ENCODE data around the gene LDB3. TPM values are rescaled to one million over a fixed set of nuclear protein-coding genes. Genes with fewer than 3 reads are reported as not detected.

The LDB3 gene
- total RNA-seq, 1 experiment from 2014 or later = 0.20 TPM

GRCh38 chr10:86747796-86748581, 79.7 kb downstream of the LDB3 start:
- ATAC-seq (no peak), DNase-seq (ENCODE audit: low read depth, low spot score) (no peak)
- Histone ChIP-seq H3K4me3 (replicated peaks in 1 of 2; ENCODE audit: low read depth in 1 of 2, low read length in 2 of 2) (no peak overlapping the region), H3K4me2 (ENCODE audit: low read length) (no peak overlapping the region), H3K27ac (ENCODE audit: low read depth, low read length) (no peak overlapping the region), H3K36me3 (ENCODE audit: control insufficient read depth in 1 of 2, insufficient read depth in 2 of 2, low read length in 2 of 2) (no peaks in the 10 kb centered on the region), H3K9ac (ENCODE audit: low read length) (no peak overlapping the region), H3K9me3 (ENCODE audit: control insufficient read depth in 1 of 2, insufficient read depth in 1 of 2, low read depth in 1 of 2, low read length in 2 of 2) (no peaks in the 10 kb centered on the region), H3K27me3 (ENCODE audit: insufficient read depth, low read length) (no peaks in the 10 kb centered on the region), H4K20me1 (ENCODE audit: insufficient read depth) (no peaks in the 10 kb centered on the region), H3K4me1 (ENCODE audit: control insufficient read depth in 1 of 2, insufficient read depth in 2 of 2, low read length in 2 of 2) (no peaks in the 10 kb centered on the region), H3K79me2 (ENCODE audit: insufficient read depth, low read length) (no peaks in the 10 kb centered on the region), H2AFZ (ENCODE audit: low read depth, low read length, poor library complexity, severe bottlenecking) (no peak overlapping the region), H3K9me2 (ENCODE audit: insufficient read depth) (no peaks in the 10 kb centered on the region)
- RAD21 ChIA-PET (ENCODE audit: low non-redundant PET in 1 of 2, low total read pairs in 2 of 2, uncharacterized antibody in 2 of 2, unreplicated experiment in 2 of 2) = no interaction called here
- no peak for TF ChIP-seq ZFX (IDR thresholded peaks at IDR 0.05)
- TF ChIP-seq CTCF (IDR thresholded peaks at IDR 0.05 in 2 of 3, conservative IDR thresholded peaks at IDR 0.05 in 1 of 3; ENCODE audit: borderline replicate concordance in 1 of 3, insufficient read depth in 1 of 3, low read depth in 2 of 3, low read length in 2 of 3) = no peak
- no peak for TF ChIP-seq SIN3A (IDR thresholded peaks at IDR 0.05; ENCODE audit: low read depth)
- no peak for TF ChIP-seq EGR1 (IDR thresholded peaks at IDR 0.05; ENCODE audit: low read depth)
- no peak for TF ChIP-seq ZBTB33 (IDR thresholded peaks at IDR 0.05; ENCODE audit: extremely low read depth, insufficient replicate concordance, low read length)
- TF ChIP-seq EZH2 (IDR thresholded peaks at IDR 0.05) = no peak
- TF ChIP-seq FOSL1 (IDR thresholded peaks at IDR 0.05; ENCODE audit: low read depth) = no peak
- no peak for TF ChIP-seq POLR2A (IDR thresholded peaks at IDR 0.05; ENCODE audit: borderline replicate concordance, extremely low read depth, insufficient read depth, insufficient read length)
- TF ChIP-seq EZH2phosphoT487 (IDR thresholded peaks at IDR 0.05; ENCODE audit: borderline replicate concordance) = no peak
- TF ChIP-seq YY1 (IDR thresholded peaks at IDR 0.05; ENCODE audit: extremely low read depth, insufficient replicate concordance, low read depth, low read length) = no peak
- TF ChIP-seq REST (IDR thresholded peaks at IDR 0.05; ENCODE audit: low read depth) = no peak
- no peak for TF ChIP-seq ATF3 (IDR thresholded peaks at IDR 0.05)
- TF ChIP-seq RAD21 (IDR thresholded peaks at IDR 0.05; ENCODE audit: low read depth) = no peak
- intact Hi-C loops (cut with micrococcal nuclease) = no loop called here
- CTCF ChIA-PET = no interaction called here
- BruUV-seq (replicated peaks) = no TSS peak
- POLR2A ChIA-PET = no interaction called here

Measured in HCT116 (cell line).